Fibroblast of the aortic adventitia (primary cell): Measurements from ENCODE around the gene ANAPC7. TPM values are rescaled to one million over a fixed set of nuclear protein-coding genes. Genes with fewer than 3 reads are reported as not detected.
"Not testable (repeated sequence)": the region's sequence is repeated elsewhere in the genome, so short reads cannot be mapped to it uniquely, and the experiment has no call there.

Source experiments
- DNase-seq: peaks from one replicate; pipeline ENCODE4 v3.0.0-alpha.2; 2010; ENCODE audit warnings: low read depth
- H3K4me3 ChIP-seq: 2 replicates; pipeline ENCODE4 v1.5.1; 2011; ENCODE audit warnings: low read depth, mild to moderate bottlenecking, control low read depth, low read length, moderate library complexity
- total RNA-seq: library from RNA; depleted of rRNA; stranded (reverse); fragments of >200 nt; gene quantifications from 2 replicates; pipeline ENCODE4 v1.2.3, GENCODE V29; 2012; ENCODE audit warnings: low replicate concordance
- TF ChIP-seq, protein P1 (sequence below): IDR thresholded peaks from 2 replicates; pipeline ENCODE4 v1.5.1; 2011; ENCODE audit warnings: mild to moderate bottlenecking, low read length, control low read depth, inconsistent platforms; ENCODE audit not compliant: insufficient read depth

The ANAPC7 gene
- total RNA-seq, 1 donor: 41.0 TPM

DNA sequence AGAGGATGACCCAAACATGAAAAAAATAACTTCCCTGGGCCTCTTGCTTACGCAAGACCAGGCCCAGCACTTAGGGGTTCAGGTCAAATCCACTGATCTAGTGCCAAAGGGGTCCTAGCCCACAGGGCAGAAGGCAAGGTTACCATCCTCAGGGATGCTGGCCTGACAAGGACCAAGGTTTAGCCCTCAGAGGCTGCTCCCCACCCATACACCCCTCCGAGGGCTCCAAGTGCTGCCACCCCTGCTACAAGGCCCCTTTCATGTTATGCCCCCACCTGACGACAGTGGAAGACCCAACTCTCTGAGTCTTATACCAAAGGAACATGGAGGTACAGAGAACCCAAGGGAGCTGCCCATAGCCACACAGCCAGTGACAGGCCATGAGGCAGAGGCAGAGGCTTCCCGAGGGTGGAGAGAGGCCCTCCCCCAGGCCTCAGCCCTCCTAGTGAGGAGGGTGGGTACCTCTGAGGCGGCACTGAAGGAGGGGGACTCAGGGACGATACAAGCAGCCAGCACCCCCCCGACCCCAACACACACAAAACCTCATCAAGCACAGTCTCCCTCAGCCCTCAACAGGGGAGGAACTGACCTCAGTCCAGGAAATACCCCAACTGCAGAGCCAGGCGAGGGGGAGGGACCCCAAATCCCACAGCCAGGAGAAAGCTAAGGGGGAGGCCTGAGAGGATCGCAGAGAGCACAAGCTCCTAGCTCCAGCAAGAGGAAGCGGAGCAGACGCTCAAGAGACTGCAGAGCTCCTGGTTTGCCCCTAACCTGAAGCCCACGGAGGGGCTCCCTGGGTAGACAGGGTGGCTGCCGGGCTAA is 37.0 kb downstream of the ANAPC7 start:
- H3K4me3 ChIP-seq: no peak overlapping the region
- TF ChIP-seq, protein P1, sequence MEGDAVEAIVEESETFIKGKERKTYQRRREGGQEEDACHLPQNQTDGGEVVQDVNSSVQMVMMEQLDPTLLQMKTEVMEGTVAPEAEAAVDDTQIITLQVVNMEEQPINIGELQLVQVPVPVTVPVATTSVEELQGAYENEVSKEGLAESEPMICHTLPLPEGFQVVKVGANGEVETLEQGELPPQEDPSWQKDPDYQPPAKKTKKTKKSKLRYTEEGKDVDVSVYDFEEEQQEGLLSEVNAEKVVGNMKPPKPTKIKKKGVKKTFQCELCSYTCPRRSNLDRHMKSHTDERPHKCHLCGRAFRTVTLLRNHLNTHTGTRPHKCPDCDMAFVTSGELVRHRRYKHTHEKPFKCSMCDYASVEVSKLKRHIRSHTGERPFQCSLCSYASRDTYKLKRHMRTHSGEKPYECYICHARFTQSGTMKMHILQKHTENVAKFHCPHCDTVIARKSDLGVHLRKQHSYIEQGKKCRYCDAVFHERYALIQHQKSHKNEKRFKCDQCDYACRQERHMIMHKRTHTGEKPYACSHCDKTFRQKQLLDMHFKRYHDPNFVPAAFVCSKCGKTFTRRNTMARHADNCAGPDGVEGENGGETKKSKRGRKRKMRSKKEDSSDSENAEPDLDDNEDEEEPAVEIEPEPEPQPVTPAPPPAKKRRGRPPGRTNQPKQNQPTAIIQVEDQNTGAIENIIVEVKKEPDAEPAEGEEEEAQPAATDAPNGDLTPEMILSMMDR: no peak
- no peak for DNase-seq

DNA sequence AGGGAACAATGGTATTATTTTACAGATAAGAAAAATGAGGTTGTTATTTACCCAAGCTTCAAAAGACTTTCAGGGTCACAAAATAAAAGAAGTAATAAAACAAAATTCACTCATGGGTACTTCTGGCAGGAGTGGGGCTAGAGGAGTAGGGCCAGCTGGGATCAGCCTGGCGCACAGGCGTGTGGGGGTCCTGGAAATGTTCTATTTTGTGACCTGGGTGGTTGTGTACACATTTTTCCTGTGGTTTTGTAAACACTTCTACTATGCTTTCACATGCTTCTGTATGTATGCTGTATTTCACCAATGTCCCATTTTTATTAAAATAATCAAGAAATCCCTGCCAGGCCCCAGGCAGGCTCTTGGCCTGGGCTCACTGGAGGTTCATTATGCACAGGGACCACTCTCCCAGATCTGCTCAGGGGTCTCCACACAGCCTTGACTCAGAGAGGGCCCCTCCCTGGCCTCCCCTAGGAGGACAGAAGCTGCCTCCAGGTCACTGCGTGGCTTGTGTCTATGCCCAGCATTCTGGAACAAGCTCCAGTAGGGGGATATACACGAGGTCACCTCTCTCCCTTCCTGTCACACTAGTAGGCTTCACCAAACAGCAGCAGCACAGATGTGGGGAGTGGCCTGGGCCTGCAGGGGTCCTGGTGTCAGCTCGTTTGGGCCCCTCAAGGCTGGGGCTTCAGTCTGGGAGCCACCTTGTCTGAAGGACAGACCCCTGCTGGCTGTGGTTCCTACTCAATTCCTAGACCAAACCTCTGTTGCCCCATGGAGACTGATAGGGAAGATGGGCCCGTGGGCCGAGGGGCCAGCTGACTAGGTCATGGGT is 37.8 kb downstream of the ANAPC7 start:
- no peak for DNase-seq

DNA sequence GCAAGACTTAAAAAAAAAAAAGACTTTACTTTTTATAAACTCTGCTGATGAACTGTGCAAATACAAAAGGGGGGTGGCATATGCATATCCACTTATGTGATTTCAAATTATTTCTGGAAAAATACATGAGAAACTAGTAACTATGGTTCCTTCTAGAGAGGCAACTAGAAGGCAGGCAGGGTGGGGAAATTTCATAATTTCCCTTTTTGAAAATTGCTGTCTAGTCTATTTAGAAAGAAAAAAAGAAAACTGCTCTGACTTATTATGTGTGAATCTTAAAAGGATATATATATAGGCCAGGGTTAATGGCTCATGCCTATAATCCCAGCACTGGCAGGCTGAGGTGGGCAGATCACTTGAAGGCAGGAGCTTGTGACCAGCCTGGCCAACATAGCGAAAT is 42.3 kb downstream of the ANAPC7 start:
- H3K4me3 ChIP-seq: no peak overlapping the region
- DNase-seq: no peak
- TF ChIP-seq, protein P1: no peak

More for the DNA sequence above, 37.8 kb downstream of the ANAPC7 start:
- no peak overlapping the region for H3K4me3 ChIP-seq
- TF ChIP-seq, protein P1: no peak

DNA sequence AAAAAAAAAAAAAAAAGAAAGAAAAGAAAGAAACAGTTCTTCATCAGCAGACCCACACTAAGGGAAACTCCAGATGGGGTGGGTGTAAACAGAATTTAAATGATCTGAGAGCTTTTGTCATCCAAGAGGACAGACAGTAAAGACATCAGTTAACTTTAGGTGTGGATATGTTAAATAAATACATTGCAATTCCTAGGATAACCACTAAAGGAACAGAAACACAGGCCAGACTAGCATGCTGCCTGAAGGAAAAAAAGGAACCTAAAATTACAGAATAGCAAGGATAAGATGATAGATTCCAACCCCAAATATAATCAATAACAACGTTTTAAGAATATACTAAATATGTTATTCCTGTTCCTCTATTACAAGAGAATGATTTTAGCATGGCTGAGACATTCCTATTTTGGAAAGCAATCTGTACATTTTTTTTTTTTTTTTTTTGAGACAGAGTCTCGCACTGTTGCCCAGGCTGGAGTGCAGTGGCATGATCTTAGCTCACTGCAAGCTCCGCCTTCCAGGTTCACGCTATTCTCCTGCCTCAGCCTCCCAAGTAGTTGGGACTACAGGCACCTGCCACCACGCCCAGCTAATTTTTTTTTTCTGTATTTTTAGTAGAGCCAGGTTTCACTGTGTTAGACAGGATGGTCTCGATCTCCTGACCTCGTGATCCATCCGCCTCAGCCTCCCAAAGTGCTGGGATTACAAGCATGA is 45.0 kb downstream of the ANAPC7 start:
- DNase-seq, H3K4me3 ChIP-seq: not testable (repeated sequence)
- TF ChIP-seq, protein P1: peak; percentile 54

DNA sequence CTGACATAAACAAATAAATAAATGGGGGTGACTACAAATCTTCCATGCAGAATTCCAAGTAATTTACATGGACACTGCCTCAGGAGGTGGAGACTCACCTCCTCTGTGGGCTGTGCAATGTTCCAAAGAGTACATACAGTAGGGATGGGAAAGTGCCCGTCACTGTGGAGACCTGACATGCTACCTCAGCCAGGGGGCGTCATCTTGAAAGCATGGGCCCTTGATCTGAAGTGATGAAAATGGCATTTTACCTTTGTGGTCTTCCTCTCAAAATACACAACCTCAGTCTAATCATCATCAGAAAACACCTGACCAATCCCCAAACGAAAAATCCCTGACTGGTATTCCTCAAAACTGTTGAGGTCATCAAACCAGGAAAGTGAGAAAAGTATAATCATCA is 48.4 kb downstream of the ANAPC7 start:
- TF ChIP-seq, protein P1: no peak
- no peak for DNase-seq
- no peak overlapping the region for H3K4me3 ChIP-seq

DNA sequence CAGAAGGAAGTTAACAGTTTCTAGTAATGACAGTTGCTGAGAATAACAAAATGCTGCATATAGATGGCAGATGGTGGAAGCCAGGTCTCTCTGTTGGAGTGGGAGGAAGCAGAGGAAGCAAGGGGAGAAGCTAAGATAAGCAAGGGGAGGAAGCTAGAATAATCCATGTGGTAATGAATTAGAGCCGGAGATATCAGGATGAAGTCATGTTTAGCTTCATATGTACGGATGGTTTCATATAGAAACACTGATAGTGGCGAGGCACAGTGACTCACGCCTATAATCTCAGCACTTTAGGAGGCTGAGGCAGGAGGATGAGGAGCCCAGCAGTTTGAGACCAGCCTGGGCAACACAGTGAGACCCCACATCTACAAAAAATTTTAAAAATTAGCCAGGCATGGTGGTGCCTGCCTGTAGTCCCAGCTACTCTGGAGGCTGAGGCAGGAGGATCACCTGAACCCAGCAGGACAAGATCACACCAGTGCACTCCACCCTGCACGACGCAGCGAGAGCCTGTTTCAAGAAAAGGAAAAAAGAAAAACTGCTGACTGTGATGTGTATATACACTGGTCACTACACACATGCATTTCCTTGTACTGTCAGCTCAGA is 49.2 kb downstream of the ANAPC7 start:
- TF ChIP-seq, protein P1: no peak
- DNase-seq: peak; percentile 27
- no peak overlapping the region for H3K4me3 ChIP-seq
